OCI-LY7 (cell line): ENCODE measurements around the gene SEMA7A. TPM values are rescaled to one million over a fixed set of nuclear protein-coding genes. Genes with fewer than 3 reads are reported as not detected.

Experiments
- BruUV-seq: library from RNA; stranded (reverse); fragments of 400-500 nt; replicated peaks from 2 replicates; lab custom pipeline; 2021; lab: Mats Ljungman, UMichigan
- CTCF ChIA-PET: fragments of 300-600 bp; sonication (Branson Sonifier 250); formaldehyde crosslinking; loops from one replicate; lab custom pipeline; 2022; ENCODE audit warnings: antibody characterized with exemption; ENCODE audit not compliant: unreplicated experiment; lab: Charles Lee
- POLR2A ChIA-PET: fragments of 300-600 bp; sonication (Branson Sonifier 250); formaldehyde crosslinking; loops from one replicate; lab custom pipeline; 2022; ENCODE audit warnings: antibody characterized with exemption; lab: Charles Lee
- DNase-seq: peaks from one replicate; pipeline ENCODE4 v3.0.0-alpha.2; 2015; ENCODE audit warnings: low spot score
- H2AFZ ChIP-seq: fragments of 200-600 bp; sonication (generic), shearing (Covaris generic); 2 replicates; pipeline ENCODE4 v1.6.1; 2014; ENCODE audit warnings: mild to moderate bottlenecking, antibody characterized with exemption, low read length, moderate library complexity
- H3K27ac ChIP-seq: fragments of 200-600 bp; sonication (generic); 2 replicates; pipeline ENCODE4 v1.5.1; 2014; ENCODE audit warnings: mixed run types, low read depth, mild to moderate bottlenecking, moderate library complexity, low read length, inconsistent platforms; ENCODE audit not compliant: poor library complexity, severe bottlenecking
- H3K36me3 ChIP-seq: fragments of 200-600 bp; sonication (generic); 2 replicates; pipeline ENCODE4 v1.6.1; 2014; ENCODE audit warnings: mild to moderate bottlenecking, antibody characterized with exemption, low read length, moderate library complexity, mixed read lengths; ENCODE audit not compliant: insufficient read depth
- H3K4me1 ChIP-seq: fragments of 200-600 bp; sonication (generic); 2 replicates; pipeline ENCODE4 v1.5.1; 2014; ENCODE audit warnings: mild to moderate bottlenecking, low read length; ENCODE audit not compliant: insufficient read depth, poor library complexity, severe bottlenecking
- H3K4me2 ChIP-seq: fragments of 200-600 bp; sonication (generic); 2 replicates; pipeline ENCODE4 v1.6.1; 2014; ENCODE audit warnings: mild to moderate bottlenecking, low read length
- H3K4me3 ChIP-seq: fragments of 200-600 bp; sonication (generic); 2 replicates; pipeline ENCODE4 v1.5.1; 2014; ENCODE audit warnings: mild to moderate bottlenecking, low read depth, low read length; ENCODE audit not compliant: poor library complexity, severe bottlenecking
- H3K79me2 ChIP-seq: fragments of 200-600 bp; sonication (generic); 2 replicates; pipeline ENCODE4 v1.6.1; 2016; ENCODE audit warnings: low read depth, mild to moderate bottlenecking, low read length, moderate library complexity, mixed read lengths; ENCODE audit not compliant: insufficient read depth
- H3K9me2 ChIP-seq: fragments of 200-600 bp; sonication (generic); 2 replicates; pipeline ENCODE4 v1.6.1; 2016; ENCODE audit warnings: mild to moderate bottlenecking, low read length, mixed read lengths; ENCODE audit not compliant: insufficient read depth
- H3K9me3 ChIP-seq: fragments of 200-600 bp; sonication (generic); 2 replicates; pipeline ENCODE4 v1.6.1; 2014; ENCODE audit warnings: mild to moderate bottlenecking, mixed run types, low read length, mixed read lengths
- H4K20me1 ChIP-seq: fragments of 200-600 bp; sonication (generic); 2 replicates; pipeline ENCODE4 v1.6.1; 2014; ENCODE audit warnings: mild to moderate bottlenecking, antibody characterized with exemption, low read length, moderate library complexity, mixed read lengths; ENCODE audit not compliant: insufficient read depth
- CTCF ChIP-seq: fragments of 200-600 bp; sonication (generic); conservative IDR thresholded peaks from 2 replicates; pipeline ENCODE4 v1.5.1; 2014; ENCODE audit warnings: mild to moderate bottlenecking, antibody characterized with exemption, low read length, moderate library complexity, mixed read lengths
- EZH2phosphoT487 ChIP-seq: fragments of 200-600 bp; sonication (generic); IDR thresholded peaks from 2 replicates; pipeline ENCODE4 v1.6.1; 2018; ENCODE audit warnings: low read depth, borderline replicate concordance, mild to moderate bottlenecking, mixed run types, antibody characterized with exemption, low read length, moderate library complexity, mixed read lengths
- intact Hi-C: fragments of 100-400 bp; cut with micrococcal nuclease; formaldehyde crosslinking; loops from one replicate; pipeline ENCODE4 v1.10.0; 2022; ENCODE audit not compliant: unreplicated experiment
- total RNA-seq, 2 experiments: library from RNA; depleted of rRNA in 1 of 2; stranded (reverse); fragments of >200 nt in 1 of 2; shearing (Covaris generic) in 1 of 2; gene quantifications; 2 replicates each; pipeline ENCODE4 v1.2.3, GENCODE V29; 2014 to 2022

Gene SEMA7A
- total RNA-seq, 2 experiments from 2014 or later: 0.06 to 1.0 TPM

GRCh38 chr15:74403588-74403919 is 30.2 kb downstream of the SEMA7A start:
- Histone ChIP-seq H3K9me3 (no peaks in the 10 kb centered on the region), H2AFZ (no peak overlapping the region; the same call in 1 of the 2 replicates), H3K4me2 (peak overlapping the region; percentile 85), H3K36me3 (no peaks in the 10 kb centered on the region), H3K27ac (peak overlapping the region; percentile 53), H4K20me1 (no peaks in the 10 kb centered on the region; the same call in 1 of the 2 replicates), H3K4me3 (peak overlapping the region; percentile 51), H3K4me1 (peaks cover 61% of the 10 kb centered on the region), H3K79me2 (no peaks in the 10 kb centered on the region), H3K9me2 (no peaks in the 10 kb centered on the region)
- ChIA-PET CTCF (interaction anchor here (0.7 to 2.0 kb wide), 3 partner anchors 19 to 26 kb away, joined by 3 to 6 read pairs (median 4); no protein-coding TSS in a partner anchor), POLR2A (interaction anchor here (1.1 to 1.6 kb wide), 4 partner anchors 9 to 143 kb away, joined by 3 to 4 read pairs (median 4); no protein-coding TSS in a partner anchor)
- BruUV-seq: no TSS peak
- no peak for DNase-seq
- no peak for TF ChIP-seq EZH2phosphoT487
- TF ChIP-seq CTCF: no peak
- intact Hi-C loops: loop anchor here (1.0 kb wide), 2 partner anchors 21 to 30 kb away; partner anchors contain the start of gene SEMA7A

GRCh38 chr15:74402873-74403587 is 30.7 kb downstream of the SEMA7A start:
- intact Hi-C loops: loop anchor here (1.0 kb wide), 2 partner anchors 21 to 30 kb away; partner anchors contain the start of gene SEMA7A
- BruUV-seq: no TSS peak
- Histone ChIP-seq H4K20me1 (no peaks in the 10 kb centered on the region; the same call in 1 of the 2 replicates), H3K27ac (peak overlapping the region; percentile 53), H3K4me2 (peak overlapping the region; percentile 85), H2AFZ (no peak overlapping the region; the same call in 1 of the 2 replicates), H3K36me3 (no peaks in the 10 kb centered on the region), H3K9me2 (no peaks in the 10 kb centered on the region), H3K4me3 (peak overlapping the region; percentile 51), H3K4me1 (peaks cover 66% of the 10 kb centered on the region), H3K9me3 (no peaks in the 10 kb centered on the region), H3K79me2 (no peaks in the 10 kb centered on the region)
- ChIA-PET POLR2A (interaction anchor here (1.0 to 1.6 kb wide), 5 partner anchors 9 to 59 kb away, joined by 3 to 4 read pairs (median 3); no protein-coding TSS in a partner anchor), CTCF (interaction anchor here (0.6 to 2.0 kb wide), 4 partner anchors 18 to 82 kb away, joined by 3 to 12 read pairs (median 5); no protein-coding TSS in a partner anchor)
- TF ChIP-seq EZH2phosphoT487 (no peak), CTCF (no peak)
- peak; percentile 89 for DNase-seq
